HEK293T (cell line): Measurements from ENCODE around the gene UHRF1.

Source experiments
- ARNT ChIP-seq: fragments of 450-650 bp; IDR thresholded peaks from 2 replicates; pipeline ENCODE4 v1.6.1; 2017; ENCODE audit warnings: mild to moderate bottlenecking
- BHLHE40 ChIP-seq: fragments of 450-650 bp; IDR thresholded peaks from 2 replicates; pipeline ENCODE4 v1.6.1; 2016; ENCODE audit warnings: mild to moderate bottlenecking, moderate library complexity, borderline replicate concordance
- CTBP1 ChIP-seq: fragments of 450-650 bp; IDR thresholded peaks from 2 replicates; pipeline ENCODE4 v1.6.1; 2016; ENCODE audit warnings: borderline replicate concordance
- FOXA1 ChIP-seq: fragments of 450-650 bp; IDR thresholded peaks from 2 replicates; pipeline ENCODE4 v1.6.1; 2016; ENCODE audit warnings: mild to moderate bottlenecking
- FOXK2 ChIP-seq: fragments of 450-650 bp; IDR thresholded peaks from 2 replicates; pipeline ENCODE4 v1.6.1; 2016; ENCODE audit warnings: mild to moderate bottlenecking
- FOXM1 ChIP-seq: fragments of 450-650 bp; IDR thresholded peaks from 2 replicates; pipeline ENCODE4 v1.6.1; 2017; ENCODE audit warnings: mild to moderate bottlenecking, borderline replicate concordance
- HDGF ChIP-seq: fragments of 450-650 bp; IDR thresholded peaks from 2 replicates; pipeline ENCODE4 v1.6.1; 2017; ENCODE audit warnings: antibody characterized with exemption, borderline replicate concordance
- LEF1 ChIP-seq: fragments of 450-650 bp; IDR thresholded peaks from 2 replicates; pipeline ENCODE4 v1.6.1; 2017; ENCODE audit warnings: mild to moderate bottlenecking, borderline replicate concordance
- NFRKB ChIP-seq: fragments of 450-650 bp; IDR thresholded peaks from 2 replicates; pipeline ENCODE4 v1.6.1; 2016; ENCODE audit warnings: mild to moderate bottlenecking, moderate library complexity
- PKNOX1 ChIP-seq: fragments of 450-650 bp; IDR thresholded peaks from 2 replicates; pipeline ENCODE4 v1.6.1; 2016
- SP1 ChIP-seq: fragments of 450-650 bp; IDR thresholded peaks from 2 replicates; pipeline ENCODE4 v1.6.1; 2017
- SUZ12 ChIP-seq: fragments of 450-650 bp; IDR thresholded peaks from 2 replicates; pipeline ENCODE4 v1.6.1; 2016; ENCODE audit warnings: mild to moderate bottlenecking
- TARDBP ChIP-seq: fragments of 450-650 bp; IDR thresholded peaks from 2 replicates; pipeline ENCODE4 v1.6.1; 2016
- ZNF384 ChIP-seq: fragments of 450-650 bp; IDR thresholded peaks from 2 replicates; pipeline ENCODE4 v1.6.1; 2016

DNA sequence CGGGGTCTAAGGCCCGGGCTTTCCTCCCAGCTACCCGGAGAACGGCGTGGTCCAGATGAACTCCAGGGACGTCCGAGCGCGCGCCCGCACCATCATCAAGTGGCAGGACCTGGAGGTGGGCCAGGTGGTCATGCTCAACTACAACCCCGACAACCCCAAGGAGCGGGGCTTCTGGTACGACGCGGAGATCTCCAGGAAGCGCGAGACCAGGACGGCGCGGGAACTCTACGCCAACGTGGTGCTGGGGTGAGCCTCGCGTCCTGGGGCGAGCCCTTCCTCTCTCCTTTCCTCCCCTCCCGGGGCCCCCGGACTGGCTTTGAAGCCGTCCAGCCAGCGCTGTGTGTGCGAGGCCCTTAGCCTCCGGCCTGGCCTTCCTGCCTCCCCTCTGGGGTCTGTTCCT, 23.4 kb downstream of the UHRF1 start:
- TF ChIP-seq FOXA1 (no peak), ZNF384 (no peak), HDGF (no peak), BHLHE40 (no peak), FOXK2 (no peak), TARDBP (no peak), SP1 (no peak), SUZ12 (no peak), FOXM1 (no peak), LEF1 (no peak), NFRKB (no peak), PKNOX1 (no peak), ARNT (no peak), CTBP1 (no peak)
